SK-N-SH treated with all-trans-retinoic acid at 6 μM for 48 hours (cell line): ENCODE data around the gene HSPA4.
A peak's percentile ranks its signal among the peaks of the same experiment; 100 is the strongest.

Source experiments
- ATAC-seq: fragments of 200-7000 bp; cut with Tn5 transposase; 3 replicates; pipeline ENCODE4 v1.9.1; 2020; ENCODE audit warnings: mild to moderate bottlenecking, moderate library complexity
- ARNTL ChIP-seq: fragments of 450-650 bp; formaldehyde crosslinking; IDR thresholded peaks from 2 replicates; pipeline ENCODE4 v1.5.0; 2020; ENCODE audit warnings: low read depth, mild to moderate bottlenecking, moderate library complexity, borderline replicate concordance
- BACH2 ChIP-seq: fragments of 250-450 bp; sonication (Bioruptor Pico); IDR thresholded peaks from 2 replicates; pipeline ENCODE4 v1.9.0; 2021; ENCODE audit warnings: mild to moderate bottlenecking, borderline replicate concordance
- CSDC2 ChIP-seq: fragments of 250-450 bp; sonication (Bioruptor Pico); IDR thresholded peaks from 2 replicates; pipeline ENCODE4 v1.5.0; 2020; ENCODE audit warnings: mild to moderate bottlenecking, moderate library complexity
- ESRRG ChIP-seq: fragments of 250-450 bp; sonication (Bioruptor Pico); IDR thresholded peaks from 2 replicates; pipeline ENCODE4 v1.6.1; 2021; ENCODE audit warnings: mild to moderate bottlenecking
- GLIS3 ChIP-seq: fragments of 250-450 bp; sonication (Bioruptor Pico); IDR thresholded peaks from 2 replicates; pipeline ENCODE4 v1.5.0; 2020; ENCODE audit warnings: mild to moderate bottlenecking, moderate library complexity
- OSR1 ChIP-seq: fragments of 250-450 bp; sonication (Bioruptor Pico); IDR thresholded peaks from 2 replicates; pipeline ENCODE4 v1.8.0; 2022; ENCODE audit warnings: moderate library complexity, mild to moderate bottlenecking, inconsistent platforms
- PPARA ChIP-seq: fragments of 250-450 bp; sonication (Bioruptor Pico); IDR thresholded peaks from 2 replicates; pipeline ENCODE4 v1.5.0; 2020; ENCODE audit warnings: mild to moderate bottlenecking, borderline replicate concordance
- RARB ChIP-seq: fragments of 250-450 bp; sonication (Bioruptor Pico); IDR thresholded peaks from 2 replicates; pipeline ENCODE4 v1.8.0; 2021; ENCODE audit warnings: mild to moderate bottlenecking, moderate library complexity
- SNAI2 ChIP-seq: fragments of 250-450 bp; sonication (Bioruptor Pico); IDR thresholded peaks from 2 replicates; pipeline ENCODE4 v1.5.0; 2020; ENCODE audit warnings: mild to moderate bottlenecking, moderate library complexity
- TCF4 ChIP-seq: fragments of 250-450 bp; sonication (Bioruptor Pico); IDR thresholded peaks from 2 replicates; pipeline ENCODE4 v1.8.0; 2021; ENCODE audit warnings: mild to moderate bottlenecking, moderate library complexity, borderline replicate concordance
- TOX ChIP-seq: fragments of 250-450 bp; sonication (Bioruptor Pico); IDR thresholded peaks from 2 replicates; pipeline ENCODE4 v1.8.0; 2021; ENCODE audit warnings: mild to moderate bottlenecking, moderate library complexity, borderline replicate concordance
- ZC3H10 ChIP-seq: fragments of 250-450 bp; sonication (Bioruptor Pico); IDR thresholded peaks from 2 replicates; pipeline ENCODE4 v1.5.1; 2021; ENCODE audit warnings: mild to moderate bottlenecking, moderate library complexity
- ZFP3 ChIP-seq: fragments of 250-450 bp; sonication (Bioruptor Pico); IDR thresholded peaks from 2 replicates; pipeline ENCODE4 v1.5.0; 2020; ENCODE audit warnings: mild to moderate bottlenecking, moderate library complexity
- ZNF70 ChIP-seq: fragments of 450-650 bp; formaldehyde crosslinking; IDR thresholded peaks from 2 replicates; pipeline ENCODE4 v1.5.0; 2020; ENCODE audit warnings: mild to moderate bottlenecking, moderate library complexity
- ZNF8 ChIP-seq: fragments of 450-650 bp; formaldehyde crosslinking; IDR thresholded peaks from 2 replicates; pipeline ENCODE4 v1.5.0; 2020; ENCODE audit warnings: mild to moderate bottlenecking, moderate library complexity
- TF ChIP-seq, protein P1 (sequence below): fragments of 250-450 bp; sonication (Bioruptor Pico); IDR thresholded peaks from 2 replicates; pipeline ENCODE4 v1.8.0; 2020; ENCODE audit warnings: mild to moderate bottlenecking, moderate library complexity, borderline replicate concordance
- TF ChIP-seq, protein P2 (sequence below): fragments of 250-450 bp; sonication (Bioruptor Pico); IDR thresholded peaks from 2 replicates; pipeline ENCODE4 v1.5.0; 2020; ENCODE audit warnings: mild to moderate bottlenecking, moderate library complexity
- TF ChIP-seq, protein P3 (sequence below): fragments of 250-450 bp; sonication (Bioruptor Pico); IDR thresholded peaks from 2 replicates; pipeline ENCODE4 v1.8.0; 2021; ENCODE audit warnings: low read depth, mild to moderate bottlenecking, moderate library complexity, borderline replicate concordance
- TF ChIP-seq, protein P4 (sequence below): fragments of 250-450 bp; sonication (Bioruptor Pico); IDR thresholded peaks from 2 replicates; pipeline ENCODE4 v1.5.1; 2020; ENCODE audit warnings: low read depth, mild to moderate bottlenecking, moderate library complexity

Gene HSPA4

DNA sequence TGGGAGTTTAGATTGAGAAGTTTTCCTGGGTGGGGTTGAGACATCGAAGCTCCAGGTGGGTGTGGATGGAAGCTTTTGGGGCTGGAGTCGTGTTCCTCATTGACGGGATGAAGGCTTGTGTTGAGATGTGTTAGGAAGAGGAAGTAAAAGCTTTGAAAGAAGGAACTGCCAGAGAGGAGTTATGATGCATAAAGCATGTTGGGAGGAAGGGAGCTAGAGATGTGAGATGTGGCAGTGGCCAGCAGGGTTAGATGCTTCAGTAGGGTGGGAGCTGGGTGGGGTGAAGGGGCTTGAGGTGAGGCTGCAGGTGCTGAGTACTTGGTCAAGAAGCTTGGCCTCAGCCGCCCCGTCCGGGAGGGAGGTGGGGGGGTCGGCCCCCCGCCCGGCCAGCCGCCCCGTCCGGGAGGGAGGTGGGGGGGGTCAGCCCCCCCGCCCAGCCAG, 56.7 kb downstream of the HSPA4 start:
- TF ChIP-seq ESRRG (CRISPR knock-in tag) (no peak), CSDC2 (no peak), ARNTL (CRISPR knock-in tag) (no peak), OSR1 (CRISPR knock-in tag) (no peak), SNAI2 (CRISPR knock-in tag) (no peak), TOX (CRISPR knock-in tag) (no peak), PPARA (no peak), RARB (CRISPR knock-in tag) (no peak), ZNF70 (CRISPR knock-in tag) (no peak), BACH2 (no peak), GLIS3 (no peak), ZC3H10 (CRISPR knock-in tag) (no peak)
- TF ChIP-seq, protein P1, sequence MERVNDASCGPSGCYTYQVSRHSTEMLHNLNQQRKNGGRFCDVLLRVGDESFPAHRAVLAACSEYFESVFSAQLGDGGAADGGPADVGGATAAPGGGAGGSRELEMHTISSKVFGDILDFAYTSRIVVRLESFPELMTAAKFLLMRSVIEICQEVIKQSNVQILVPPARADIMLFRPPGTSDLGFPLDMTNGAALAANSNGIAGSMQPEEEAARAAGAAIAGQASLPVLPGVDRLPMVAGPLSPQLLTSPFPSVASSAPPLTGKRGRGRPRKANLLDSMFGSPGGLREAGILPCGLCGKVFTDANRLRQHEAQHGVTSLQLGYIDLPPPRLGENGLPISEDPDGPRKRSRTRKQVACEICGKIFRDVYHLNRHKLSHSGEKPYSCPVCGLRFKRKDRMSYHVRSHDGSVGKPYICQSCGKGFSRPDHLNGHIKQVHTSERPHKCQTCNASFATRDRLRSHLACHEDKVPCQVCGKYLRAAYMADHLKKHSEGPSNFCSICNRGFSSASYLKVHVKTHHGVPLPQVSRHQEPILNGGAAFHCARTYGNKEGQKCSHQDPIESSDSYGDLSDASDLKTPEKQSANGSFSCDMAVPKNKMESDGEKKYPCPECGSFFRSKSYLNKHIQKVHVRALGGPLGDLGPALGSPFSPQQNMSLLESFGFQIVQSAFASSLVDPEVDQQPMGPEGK (CRISPR knock-in tag): no peak
- TF ChIP-seq, protein P2, sequence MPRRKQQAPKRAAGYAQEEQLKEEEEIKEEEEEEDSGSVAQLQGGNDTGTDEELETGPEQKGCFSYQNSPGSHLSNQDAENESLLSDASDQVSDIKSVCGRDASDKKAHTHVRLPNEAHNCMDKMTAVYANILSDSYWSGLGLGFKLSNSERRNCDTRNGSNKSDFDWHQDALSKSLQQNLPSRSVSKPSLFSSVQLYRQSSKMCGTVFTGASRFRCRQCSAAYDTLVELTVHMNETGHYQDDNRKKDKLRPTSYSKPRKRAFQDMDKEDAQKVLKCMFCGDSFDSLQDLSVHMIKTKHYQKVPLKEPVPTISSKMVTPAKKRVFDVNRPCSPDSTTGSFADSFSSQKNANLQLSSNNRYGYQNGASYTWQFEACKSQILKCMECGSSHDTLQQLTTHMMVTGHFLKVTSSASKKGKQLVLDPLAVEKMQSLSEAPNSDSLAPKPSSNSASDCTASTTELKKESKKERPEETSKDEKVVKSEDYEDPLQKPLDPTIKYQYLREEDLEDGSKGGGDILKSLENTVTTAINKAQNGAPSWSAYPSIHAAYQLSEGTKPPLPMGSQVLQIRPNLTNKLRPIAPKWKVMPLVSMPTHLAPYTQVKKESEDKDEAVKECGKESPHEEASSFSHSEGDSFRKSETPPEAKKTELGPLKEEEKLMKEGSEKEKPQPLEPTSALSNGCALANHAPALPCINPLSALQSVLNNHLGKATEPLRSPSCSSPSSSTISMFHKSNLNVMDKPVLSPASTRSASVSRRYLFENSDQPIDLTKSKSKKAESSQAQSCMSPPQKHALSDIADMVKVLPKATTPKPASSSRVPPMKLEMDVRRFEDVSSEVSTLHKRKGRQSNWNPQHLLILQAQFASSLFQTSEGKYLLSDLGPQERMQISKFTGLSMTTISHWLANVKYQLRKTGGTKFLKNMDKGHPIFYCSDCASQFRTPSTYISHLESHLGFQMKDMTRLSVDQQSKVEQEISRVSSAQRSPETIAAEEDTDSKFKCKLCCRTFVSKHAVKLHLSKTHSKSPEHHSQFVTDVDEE: no peak
- TF ChIP-seq, protein P3, sequence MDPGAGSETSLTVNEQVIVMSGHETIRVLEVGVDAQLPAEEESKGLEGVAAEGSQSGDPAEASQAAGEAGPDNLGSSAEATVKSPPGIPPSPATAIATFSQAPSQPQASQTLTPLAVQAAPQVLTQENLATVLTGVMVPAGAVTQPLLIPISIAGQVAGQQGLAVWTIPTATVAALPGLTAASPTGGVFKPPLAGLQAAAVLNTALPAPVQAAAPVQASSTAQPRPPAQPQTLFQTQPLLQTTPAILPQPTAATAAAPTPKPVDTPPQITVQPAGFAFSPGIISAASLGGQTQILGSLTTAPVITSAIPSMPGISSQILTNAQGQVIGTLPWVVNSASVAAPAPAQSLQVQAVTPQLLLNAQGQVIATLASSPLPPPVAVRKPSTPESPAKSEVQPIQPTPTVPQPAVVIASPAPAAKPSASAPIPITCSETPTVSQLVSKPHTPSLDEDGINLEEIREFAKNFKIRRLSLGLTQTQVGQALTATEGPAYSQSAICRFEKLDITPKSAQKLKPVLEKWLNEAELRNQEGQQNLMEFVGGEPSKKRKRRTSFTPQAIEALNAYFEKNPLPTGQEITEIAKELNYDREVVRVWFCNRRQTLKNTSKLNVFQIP: no peak
- ATAC-seq: peak; percentile 3; the same call in 1 of the 3 replicates

DNA sequence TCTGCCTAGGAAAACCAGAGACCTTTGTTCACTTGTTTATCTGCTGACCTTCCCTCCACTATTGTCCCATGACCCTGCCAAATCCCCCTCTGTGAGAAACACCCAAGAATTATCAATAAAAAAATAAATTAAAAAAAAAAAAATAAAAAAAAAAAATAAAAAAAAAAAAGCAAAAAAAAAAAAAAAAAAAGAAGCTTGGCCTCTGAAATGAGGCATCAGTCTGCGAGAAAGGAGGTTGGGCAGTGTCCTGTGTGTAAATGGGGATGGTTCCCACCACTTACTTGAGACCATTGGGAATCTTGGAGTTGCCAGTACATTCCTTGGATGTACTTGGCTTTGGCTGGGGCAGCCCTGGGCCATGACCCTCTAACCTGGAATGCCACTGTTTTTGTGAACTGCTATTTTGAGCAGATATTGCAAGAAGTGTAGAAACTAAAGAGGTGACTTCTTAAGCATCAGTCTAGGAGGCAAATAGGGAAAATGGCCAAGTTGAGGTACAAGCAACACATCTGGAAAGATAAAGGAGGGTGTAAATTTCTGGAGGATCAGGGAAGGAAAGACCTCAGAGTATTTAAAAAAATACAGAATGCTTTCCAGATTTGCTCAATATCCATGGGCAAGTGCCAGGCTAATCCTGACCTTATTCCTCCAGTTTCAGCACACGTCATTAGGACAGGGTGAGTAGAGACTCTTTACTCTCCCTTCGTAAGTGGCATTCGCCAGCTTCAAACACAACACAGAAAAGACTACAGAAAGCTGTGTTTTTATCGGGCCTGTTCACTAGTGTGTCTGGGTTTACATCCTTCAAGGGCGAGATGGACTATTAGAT, 58.1 kb downstream of the HSPA4 start:
- ATAC-seq: no peak; the same call in 2 of the 3 replicates
- TF ChIP-seq ZNF8 (CRISPR knock-in tag) (no peak), BACH2 (no peak), ARNTL (CRISPR knock-in tag) (no peak), ZFP3 (CRISPR knock-in tag) (no peak), CSDC2 (no peak)
- TF ChIP-seq, protein P3: no peak
- TF ChIP-seq, protein P4, sequence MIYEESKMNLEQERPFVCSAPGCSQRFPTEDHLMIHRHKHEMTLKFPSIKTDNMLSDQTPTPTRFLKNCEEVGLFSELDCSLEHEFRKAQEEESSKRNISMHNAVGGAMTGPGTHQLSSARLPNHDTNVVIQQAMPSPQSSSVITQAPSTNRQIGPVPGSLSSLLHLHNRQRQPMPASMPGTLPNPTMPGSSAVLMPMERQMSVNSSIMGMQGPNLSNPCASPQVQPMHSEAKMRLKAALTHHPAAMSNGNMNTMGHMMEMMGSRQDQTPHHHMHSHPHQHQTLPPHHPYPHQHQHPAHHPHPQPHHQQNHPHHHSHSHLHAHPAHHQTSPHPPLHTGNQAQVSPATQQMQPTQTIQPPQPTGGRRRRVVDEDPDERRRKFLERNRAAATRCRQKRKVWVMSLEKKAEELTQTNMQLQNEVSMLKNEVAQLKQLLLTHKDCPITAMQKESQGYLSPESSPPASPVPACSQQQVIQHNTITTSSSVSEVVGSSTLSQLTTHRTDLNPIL (CRISPR knock-in tag): no peak

DNA sequence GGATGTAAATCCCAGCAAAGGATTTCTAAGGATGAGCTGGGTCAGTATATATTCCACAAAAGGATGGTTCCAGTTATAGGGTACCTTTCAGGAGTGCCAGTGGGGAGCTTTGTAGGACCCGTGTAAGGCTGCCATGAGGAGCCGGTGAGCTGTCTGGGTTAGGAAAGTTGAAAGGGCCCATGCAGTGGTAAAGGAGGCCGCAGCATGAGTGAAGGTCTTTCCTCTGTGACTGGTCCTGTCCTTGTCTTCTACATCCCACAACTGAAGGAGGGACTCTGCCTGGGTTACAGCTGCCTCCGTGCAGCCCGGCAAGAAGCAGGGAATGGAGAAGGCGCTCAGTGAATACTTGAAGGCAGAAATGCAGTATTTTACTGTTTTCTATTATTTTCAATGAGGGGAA, 58.9 kb downstream of the HSPA4 start:
- peak; percentile 27 for ATAC-seq
- TF ChIP-seq ZFP3 (CRISPR knock-in tag) (no peak), GLIS3 (no peak)

DNA sequence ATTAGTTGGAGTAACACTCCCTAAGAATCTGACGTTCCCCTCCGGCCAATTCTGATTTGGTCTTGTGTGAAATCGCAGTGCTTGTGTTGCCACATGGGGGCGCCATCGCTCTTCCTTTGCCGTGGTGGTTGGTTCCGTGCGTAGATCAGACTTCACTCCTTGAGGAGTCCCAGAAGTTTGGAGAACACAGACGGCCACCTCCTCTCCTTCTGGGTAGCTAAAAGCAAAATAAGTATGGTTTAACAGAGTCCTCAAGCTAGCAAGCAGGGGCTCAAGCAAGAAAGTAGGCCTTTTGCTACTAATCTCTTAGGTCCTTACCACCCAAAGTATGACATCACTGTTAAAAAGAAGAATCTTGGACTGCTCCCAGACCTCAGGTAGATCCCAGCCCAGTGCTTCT, 59.5 kb downstream of the HSPA4 start:
- no peak for TF ChIP-seq SNAI2 (CRISPR knock-in tag)
- no peak for TF ChIP-seq RARB (CRISPR knock-in tag)
- TF ChIP-seq TCF4 (CRISPR knock-in tag): no peak
- peak; percentile 89 for ATAC-seq
